Measurements from ENCODE around the gene XYLT1.
"Not testable (repeated sequence)": the region's sequence is repeated elsewhere in the genome, so short reads cannot be mapped to it uniquely, and the experiment has no call there.

Gene XYLT1, protein sequence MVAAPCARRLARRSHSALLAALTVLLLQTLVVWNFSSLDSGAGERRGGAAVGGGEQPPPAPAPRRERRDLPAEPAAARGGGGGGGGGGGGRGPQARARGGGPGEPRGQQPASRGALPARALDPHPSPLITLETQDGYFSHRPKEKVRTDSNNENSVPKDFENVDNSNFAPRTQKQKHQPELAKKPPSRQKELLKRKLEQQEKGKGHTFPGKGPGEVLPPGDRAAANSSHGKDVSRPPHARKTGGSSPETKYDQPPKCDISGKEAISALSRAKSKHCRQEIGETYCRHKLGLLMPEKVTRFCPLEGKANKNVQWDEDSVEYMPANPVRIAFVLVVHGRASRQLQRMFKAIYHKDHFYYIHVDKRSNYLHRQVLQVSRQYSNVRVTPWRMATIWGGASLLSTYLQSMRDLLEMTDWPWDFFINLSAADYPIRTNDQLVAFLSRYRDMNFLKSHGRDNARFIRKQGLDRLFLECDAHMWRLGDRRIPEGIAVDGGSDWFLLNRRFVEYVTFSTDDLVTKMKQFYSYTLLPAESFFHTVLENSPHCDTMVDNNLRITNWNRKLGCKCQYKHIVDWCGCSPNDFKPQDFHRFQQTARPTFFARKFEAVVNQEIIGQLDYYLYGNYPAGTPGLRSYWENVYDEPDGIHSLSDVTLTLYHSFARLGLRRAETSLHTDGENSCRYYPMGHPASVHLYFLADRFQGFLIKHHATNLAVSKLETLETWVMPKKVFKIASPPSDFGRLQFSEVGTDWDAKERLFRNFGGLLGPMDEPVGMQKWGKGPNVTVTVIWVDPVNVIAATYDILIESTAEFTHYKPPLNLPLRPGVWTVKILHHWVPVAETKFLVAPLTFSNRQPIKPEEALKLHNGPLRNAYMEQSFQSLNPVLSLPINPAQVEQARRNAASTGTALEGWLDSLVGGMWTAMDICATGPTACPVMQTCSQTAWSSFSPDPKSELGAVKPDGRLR

DNA sequence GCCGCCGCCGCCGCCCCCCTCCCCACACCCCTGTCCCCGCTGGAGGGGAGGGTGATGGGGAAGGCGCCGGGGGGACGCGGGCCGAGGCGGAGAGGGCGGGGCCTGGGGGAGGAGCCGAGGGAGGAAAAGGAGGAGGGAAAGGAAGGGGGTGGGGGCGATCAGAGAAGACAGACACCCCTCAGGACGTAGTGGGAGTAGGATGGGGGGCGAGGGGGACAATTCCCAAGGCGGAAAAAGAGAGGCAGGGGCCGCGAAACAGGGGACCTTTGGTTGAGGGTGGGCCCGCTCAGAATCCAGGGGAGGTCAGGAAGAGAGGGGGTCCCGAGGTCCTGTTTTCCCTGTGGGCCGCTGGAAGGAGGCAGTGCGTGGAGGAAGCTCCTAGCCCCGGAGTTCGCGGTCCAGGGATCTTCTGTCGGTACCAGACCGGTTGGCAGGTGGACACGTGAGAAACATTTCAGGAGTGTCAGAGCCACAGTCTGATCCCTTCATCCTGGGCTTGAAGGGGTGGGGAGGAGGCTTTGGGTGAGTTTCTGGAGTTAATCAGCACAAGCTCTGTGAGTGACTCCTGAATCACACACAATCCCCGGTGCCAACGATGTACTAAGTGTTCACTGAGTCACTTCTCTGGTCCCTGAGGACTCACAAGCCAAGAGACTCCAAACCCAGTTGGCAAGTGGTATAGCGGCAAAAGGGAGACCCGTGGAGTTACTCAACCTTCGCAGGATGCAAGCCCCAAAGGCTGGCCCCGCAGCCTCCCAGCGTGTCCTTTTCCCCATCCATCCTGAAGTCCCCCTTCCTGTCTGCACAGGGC lies at the start of gene XYLT1:
TSS of gene XYLT1 (minus strand) at position 53 of the 811 bp plus-strand sequence. CDS start 164 bp downstream, outside the sequence.
- DNase-seq (ENCODE audit: low read depth, low spot score): no peak

DNA sequence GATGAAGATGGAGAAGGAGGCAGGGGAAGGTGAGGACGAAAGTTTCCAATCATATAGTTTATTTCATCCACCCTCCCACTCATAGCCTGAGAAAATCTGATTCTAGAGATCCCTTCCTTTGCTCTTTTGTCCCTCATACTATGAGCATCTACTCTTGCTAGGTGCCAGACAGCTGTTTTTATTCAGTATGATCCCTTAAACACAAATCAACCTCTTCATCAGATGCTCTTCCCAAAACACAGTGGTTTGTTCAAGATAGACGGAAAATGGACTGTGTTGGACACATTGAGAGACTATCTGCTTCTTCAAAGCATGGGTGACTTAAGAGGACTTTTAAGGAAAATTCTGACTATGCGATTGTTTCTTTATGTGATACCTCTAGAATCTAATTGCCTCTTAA lies 49.4 kb upstream of the XYLT1 start:
- no peak for DNase-seq (ENCODE audit: low read depth, low spot score)

DNA sequence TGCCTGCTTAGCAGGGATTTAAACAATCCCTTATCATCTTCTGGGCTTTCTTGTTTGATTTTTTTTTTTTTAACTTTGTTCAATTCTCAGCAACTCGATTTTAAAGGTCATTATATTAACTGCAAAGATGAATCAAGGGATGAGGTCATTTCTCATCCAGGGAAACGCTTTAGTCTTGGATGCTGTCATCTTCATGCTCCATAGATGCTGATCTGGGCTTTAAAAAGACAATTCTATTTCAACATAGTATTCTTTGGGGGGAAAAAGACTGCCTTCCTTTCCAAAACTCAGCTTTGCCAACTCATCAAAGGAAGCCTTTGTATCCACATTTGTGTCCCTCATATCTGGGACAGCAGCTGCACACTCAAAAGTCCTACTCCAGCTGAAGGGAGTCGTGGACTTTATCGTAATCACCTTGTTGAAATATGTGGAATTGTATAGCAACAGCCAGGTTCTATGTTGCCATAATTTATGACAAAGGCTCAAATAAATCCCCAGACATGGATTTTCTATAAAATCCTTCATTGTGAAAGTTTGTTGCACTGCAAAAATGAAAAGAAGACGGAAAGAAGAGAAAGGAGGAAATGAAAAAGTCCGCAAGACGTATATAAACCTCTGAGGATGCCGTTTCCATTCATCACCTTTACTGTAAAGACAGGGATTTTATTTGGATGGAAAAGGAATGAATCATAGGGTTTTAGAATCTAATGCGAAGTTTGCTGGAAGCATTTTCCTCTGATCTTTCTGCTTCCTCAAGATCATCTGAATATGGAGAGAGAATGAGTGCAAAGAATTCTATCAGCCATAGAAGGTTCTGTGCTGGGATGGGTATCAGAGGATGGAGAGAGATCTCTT lies 48.6 kb upstream of the XYLT1 start:
- no peak for DNase-seq (ENCODE audit: low read depth, low spot score)

DNA sequence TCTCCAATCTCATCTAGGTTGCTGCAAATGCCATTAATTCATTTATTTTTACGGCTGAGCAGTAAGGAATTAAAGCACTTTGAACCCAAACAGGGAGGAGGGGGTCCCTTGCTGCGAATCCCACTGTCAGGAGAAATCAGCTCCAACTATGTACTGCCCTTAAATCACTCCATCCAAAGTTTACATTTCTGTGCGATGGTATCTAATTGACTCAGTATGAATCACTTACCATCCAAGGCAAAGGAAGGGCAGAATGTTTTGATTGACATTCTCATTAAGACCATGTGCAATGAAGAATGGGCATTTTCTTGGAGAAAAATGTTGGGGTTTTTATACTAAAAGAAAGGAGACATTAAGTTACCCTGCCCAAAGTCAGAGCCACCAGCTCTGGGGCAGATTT lies 47.7 kb upstream of the XYLT1 start:
- no peak for DNase-seq (ENCODE audit: low read depth, low spot score)

DNA sequence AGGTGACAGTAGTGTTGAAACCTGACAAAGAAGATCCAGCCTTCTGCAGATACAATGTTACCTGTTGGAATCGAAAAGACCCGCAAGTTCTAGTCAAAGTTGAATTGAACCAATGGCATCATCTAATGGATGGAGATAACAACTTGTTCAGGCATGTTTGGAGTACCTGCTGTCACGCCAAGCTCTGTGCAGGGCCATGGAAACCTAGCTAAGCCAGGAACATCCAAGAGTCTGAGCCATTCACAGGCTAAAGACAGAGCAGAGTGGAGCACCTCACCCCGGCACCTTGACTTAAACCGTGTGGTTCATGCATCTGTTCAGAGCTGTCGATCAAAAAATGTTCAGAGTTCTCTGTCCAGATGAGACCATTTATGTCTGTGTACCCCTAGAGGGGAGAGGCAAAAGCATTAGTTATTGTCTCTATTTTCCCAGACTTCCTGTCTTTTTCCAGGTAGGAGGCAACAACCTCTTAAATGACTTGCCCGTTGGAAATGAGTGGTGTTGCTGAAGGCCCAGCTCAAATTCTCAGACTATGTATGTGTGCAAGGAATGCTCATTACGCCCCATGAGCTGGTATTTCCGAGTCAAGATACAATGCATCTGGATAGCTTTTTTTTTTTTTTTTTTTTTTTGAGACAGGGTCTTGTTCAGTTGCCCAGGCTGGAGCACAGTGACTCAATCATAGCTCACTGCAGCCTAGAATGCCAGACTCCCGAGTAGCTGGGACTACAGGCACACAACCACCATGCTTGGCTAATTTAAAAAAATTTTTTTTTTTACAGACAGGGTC lies 44.9 kb upstream of the XYLT1 start:
- DNase-seq (ENCODE audit: low read depth, low spot score): no peak

DNA sequence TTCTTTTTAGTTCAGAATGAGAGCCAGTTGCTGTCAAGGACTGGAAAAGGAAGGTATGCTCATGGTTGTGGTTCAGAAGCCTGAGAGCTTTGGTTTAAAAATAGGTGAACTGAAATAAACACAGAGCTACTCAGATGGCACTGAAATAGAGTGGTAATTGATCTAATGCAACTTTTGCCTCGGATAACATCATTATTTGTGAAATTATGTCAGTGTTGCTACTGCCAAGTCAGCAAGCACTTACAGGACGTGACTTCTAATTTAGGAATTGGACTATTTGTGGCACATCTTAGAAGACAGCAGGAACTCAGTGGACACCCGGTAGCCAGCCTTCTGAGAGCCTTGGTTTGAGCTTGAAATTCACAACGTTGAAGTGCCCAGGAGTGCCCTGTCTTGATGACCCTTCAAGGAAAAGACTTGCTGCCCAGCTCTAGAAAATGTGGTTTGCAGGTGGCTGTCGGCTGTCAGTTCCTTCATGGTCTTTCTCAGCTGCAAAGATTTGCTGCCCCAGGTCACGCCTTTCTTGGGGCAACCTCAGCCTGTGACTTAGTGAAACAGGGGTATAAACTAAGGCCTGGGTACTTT lies 42.0 kb upstream of the XYLT1 start:
- DNase-seq (ENCODE audit: low read depth, low spot score): no peak

DNA sequence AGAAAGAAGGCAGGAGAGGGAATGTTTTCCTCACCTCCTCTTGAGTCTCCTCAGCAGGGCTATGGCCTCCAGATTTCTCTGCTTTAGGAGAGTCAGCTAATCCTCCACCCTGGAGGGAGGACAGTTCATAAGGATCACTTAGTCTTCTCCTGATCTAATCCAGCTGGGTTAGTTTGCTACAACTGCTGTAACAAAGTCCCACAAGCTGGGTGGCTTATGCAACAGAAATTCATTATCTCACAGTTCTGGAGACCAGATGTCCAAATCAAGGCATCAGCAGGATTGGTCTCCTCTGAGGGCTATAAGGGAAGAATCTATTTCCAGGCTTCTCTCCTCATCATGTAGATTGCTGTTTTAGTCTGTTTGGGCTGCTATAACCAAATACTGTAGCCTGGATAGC lies 40.6 kb upstream of the XYLT1 start:
- DNase-seq (ENCODE audit: low read depth, low spot score): no peak

DNA sequence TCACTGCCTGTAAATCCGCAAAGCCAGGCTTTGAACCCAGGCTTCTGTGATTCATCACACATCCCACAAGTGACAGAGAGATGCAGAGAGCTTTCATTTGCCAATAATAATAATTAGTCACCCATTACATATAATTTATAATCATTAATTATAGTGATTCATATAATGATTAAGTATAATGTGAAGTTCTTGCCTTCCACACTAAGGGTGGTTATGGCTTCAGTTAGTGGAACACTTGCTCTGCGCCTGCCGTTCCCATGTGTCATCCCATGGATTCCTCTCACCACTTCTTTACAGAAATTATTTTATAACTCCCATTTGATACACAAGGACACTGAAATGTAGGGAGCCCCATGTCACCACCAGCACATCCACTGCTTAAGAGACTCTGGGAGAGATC lies 39.8 kb upstream of the XYLT1 start:
- no peak for DNase-seq (ENCODE audit: low read depth, low spot score)

DNA sequence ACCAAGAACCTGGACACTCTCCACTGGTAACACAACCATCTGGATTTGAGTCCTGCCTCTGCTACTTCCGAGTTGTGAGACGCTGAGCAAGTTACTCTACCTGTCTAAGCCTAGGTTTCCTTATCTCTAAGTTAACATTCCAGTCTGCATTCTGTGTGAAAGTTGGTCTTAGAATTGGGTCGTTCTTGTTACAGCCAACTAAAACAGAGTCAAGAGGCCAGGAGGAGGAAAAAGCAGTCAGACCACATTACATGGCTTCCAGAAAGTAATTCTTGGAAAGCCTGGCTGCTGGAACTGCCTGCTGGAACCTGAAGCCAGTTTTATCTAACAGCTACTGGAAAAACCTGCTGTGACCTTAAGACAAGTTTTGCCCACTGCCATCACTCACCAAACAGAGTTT lies 38.4 kb upstream of the XYLT1 start:
- DNase-seq (ENCODE audit: low read depth, low spot score): no peak

DNA sequence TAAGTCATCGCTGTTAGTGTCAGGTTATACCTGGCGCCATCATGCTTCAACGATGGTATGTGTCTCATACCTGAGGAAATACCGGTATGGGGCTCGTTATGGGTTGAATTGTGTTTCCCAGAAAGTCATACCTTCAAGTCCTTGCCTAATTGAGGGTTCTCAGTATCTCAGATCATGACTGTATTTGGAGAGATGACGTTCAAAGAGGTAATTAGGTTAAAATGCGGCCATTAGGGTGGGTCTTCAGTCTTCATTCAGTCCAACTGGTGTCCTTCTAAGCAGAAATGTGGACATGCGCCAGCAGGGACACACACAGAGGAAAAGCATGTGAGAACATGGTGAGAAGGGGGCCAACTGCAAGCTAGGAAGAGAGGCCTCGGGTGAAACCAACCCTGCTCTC lies 37.5 kb upstream of the XYLT1 start:
- DNase-seq (ENCODE audit: low read depth, low spot score): no peak

DNA sequence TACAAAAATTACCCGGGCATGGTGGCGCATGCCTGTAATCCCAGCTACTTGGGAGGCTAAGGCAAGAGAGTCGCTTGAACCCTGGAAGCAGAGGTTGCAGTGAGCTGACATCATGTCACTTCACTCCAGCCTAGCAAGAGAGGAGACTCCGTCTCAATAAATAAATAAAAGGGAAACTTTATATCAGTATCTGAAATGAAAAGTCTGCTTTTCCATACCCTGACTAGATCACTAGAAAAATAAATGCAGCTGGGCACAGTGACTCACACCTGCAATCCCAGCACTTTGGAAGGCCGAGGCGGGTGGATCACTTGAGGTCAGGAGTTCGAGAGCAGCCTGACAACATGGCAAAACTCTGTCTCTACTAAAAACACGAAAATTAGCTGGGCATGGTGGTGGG lies 36.8 kb upstream of the XYLT1 start:
- DNase-seq (ENCODE audit: low read depth, low spot score): not testable (repeated sequence)

DNA sequence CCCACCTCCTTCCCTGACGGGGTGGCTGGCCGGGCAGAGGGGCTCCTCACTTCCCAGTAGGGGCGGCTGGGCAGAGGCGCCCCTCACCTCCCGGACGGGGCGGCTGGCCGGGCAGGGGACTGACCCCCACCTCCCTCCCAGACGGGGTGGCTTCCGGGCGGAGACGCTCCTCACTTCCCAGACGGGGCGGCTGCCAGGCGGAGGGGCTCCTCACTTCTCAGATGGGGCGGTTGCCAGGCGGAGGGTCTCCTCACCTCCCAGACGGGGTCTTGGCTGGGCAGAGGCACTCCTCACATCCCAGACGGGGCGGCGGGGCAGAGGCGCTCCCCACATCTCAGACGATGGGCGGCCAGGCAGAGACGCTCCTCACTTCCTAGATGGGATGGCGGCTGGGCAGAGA lies 35.1 kb upstream of the XYLT1 start:
- not testable (repeated sequence) for DNase-seq (ENCODE audit: low read depth, low spot score)

DNA sequence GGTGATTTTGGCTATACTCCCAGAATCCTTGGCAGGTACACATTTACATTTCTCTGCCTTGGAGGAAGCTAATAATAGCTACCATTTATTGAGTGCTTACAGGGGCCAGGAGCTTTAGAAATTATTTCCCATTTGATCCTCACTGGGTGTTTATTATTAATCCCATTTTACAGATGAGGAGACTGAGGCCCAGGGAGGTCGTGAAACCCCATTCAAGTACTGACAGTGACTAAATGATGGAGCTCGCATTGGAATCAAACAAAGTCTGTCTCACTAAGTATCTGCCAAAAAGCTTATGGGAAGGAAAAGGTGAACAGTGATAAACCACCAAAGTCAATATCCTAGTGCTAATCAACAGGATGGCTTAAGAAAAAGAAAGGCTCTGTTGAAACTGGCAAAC lies 33.3 kb upstream of the XYLT1 start:
- DNase-seq (ENCODE audit: low read depth, low spot score): no peak

DNA sequence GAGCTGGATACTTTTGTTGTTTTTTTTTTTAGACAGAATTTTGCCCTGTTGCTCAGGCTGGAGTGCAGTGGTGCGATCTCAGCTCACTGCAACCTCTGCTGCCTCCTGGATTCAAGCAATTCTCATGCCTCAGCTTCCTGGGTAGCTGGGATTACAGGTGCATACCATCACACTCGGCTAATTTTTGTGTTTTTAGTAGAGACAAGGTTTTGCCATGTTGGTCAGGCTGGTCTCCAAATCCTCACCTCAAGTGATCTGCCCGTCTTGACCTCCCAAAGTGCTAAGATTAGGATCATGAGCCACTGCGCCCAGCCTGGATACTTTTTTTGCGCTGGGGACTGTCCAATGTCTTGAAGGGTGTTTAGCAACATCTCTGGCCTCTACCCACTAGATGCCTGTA lies 32.6 kb upstream of the XYLT1 start:
- DNase-seq (ENCODE audit: low read depth, low spot score): no peak

DNA sequence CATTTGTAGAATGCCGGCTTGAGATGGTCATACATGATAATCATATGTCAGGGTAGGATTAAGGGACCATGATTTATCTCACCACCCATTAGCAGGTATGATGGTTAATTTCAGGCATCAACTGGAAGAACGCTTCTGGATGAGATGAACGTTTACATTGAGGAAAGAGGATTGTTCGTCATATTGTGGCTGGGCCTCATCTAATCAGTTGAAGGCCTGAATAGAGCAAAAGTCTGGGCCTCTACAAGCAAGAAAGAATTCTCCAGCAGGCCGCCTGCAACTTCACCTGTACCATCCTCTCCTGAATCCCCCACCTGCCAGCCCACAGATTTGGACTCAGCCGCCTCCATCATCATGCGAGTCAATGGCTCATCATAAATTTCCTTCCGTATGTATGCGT lies 30.6 kb upstream of the XYLT1 start:
- no peak for DNase-seq (ENCODE audit: low read depth, low spot score)

DNA sequence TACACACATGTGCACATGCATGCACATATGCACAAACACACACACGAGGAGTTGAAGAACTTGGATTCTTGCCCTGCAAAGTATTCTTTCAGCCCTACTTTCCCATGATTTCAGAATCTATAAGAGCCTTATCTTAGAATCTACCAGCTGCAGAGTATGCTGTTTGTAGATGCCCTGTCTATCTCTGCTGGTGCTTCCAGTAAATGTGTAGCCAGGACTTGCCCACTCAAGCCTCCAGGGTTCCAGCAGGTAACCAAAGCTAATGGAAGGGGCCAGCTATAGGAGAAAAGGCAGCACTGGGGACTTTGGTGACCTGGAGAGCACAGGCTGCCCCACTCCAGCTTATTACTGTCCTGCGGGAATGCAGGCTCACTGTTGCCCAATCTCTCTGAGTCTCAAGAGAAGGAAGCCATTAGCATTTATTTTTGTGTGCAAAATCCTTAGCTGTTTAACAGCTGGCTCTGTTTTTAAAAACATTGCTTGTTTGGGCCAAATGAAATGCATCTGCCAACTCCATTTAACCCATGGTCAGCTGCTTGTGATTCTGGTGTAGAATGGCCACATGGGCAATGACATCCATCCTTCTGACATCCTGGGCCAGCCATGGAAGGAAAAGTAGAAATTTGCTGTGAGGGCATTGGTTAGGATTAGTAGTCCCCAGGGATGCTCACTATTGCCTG lies 28.6 kb upstream of the XYLT1 start:
- DNase-seq (ENCODE audit: low read depth, low spot score): no peak

DNA sequence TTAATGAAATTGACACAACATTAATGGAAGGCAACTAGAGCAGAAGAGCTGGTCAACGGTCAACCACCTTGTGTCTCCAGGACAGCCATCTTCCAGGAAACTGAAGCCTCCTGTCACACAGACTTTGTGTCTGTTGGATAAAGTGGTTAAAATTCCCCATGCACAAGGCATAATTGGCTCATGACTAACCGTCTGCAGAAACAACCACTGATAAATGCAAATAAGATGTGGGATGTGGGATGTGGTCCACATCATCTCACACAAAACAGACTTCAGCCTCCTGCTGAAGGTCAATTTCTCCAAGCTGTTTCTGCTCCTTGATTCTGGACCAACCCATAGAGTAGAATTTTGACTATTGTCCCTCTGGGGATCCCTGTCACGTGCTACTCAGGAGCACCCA lies 26.9 kb upstream of the XYLT1 start:
- DNase-seq (ENCODE audit: low read depth, low spot score): no peak

DNA sequence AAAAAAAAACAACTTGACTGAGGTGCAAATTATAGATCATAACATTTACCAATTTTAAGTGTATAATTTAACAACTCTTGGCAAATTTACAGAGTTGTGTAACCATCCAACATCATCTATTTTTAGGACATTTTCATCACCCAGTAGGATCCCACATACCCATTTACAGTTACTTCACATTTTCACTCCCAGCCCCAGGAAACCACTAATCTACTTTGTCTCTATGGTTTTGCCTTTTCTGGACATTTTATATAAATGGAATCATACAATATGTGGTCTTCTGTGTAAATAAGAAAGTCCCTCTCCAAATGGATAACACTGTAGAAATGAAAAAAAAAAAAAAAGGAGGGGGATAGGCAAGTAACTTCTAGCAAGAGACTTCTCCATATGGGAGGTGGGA lies 26.1 kb upstream of the XYLT1 start:
- DNase-seq (ENCODE audit: low read depth, low spot score): no peak

DNA sequence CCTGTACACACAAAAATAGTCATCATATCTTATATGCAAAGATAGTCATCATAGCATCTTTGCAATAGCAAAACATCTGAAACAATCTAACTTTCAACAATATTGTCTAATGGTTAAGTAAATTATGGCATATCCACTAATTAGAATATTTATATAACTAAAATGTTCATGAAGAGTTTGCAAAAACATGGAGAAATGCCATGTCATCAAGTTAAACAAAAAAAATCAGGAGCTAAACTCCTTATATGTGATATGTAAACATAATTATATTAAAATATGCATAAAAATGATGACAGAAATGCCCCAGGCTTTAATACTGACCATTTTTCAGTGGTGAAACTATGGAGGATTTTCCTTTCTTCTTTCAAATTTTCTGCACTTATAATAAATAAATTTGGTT lies 22.3 kb upstream of the XYLT1 start:
- no peak for DNase-seq (ENCODE audit: low read depth, low spot score)
